Osteoblast (primary cell): ENCODE data around the gene OR1N2. TPM values are rescaled to one million over a fixed set of nuclear protein-coding genes. Genes with fewer than 3 reads are reported as not detected.
"Not testable (repeated sequence)": the region's sequence is repeated elsewhere in the genome, so short reads cannot be mapped to it uniquely, and the experiment has no call there.

ENCODE experiments used
- DNase-seq: peaks from one replicate; pipeline ENCODE4 v3.0.0; 2011; ENCODE audit warnings: low spot score, mixed read lengths; ENCODE audit not compliant: insufficient read length; ENCODE audit errors: missing footprints
- H2AFZ ChIP-seq: 2 replicates; pipeline ENCODE4 v1.6.0; 2011; ENCODE audit warnings: mild to moderate bottlenecking, low read length
- H3K27ac ChIP-seq: 2 replicates; pipeline ENCODE4 v1.5.1; 2011; ENCODE audit warnings: mild to moderate bottlenecking, low read depth, low read length, moderate library complexity
- H3K27me3 ChIP-seq: 2 replicates; pipeline ENCODE4 v1.6.0; 2012; ENCODE audit warnings: mild to moderate bottlenecking, control low read depth, inconsistent platforms, low read length, moderate library complexity; ENCODE audit not compliant: insufficient read depth
- H3K36me3 ChIP-seq: 2 replicates; pipeline ENCODE4 v1.5.1; 2011; ENCODE audit warnings: mild to moderate bottlenecking, low read length, control low read depth, moderate library complexity; ENCODE audit not compliant: insufficient read depth
- H3K4me1 ChIP-seq: 2 replicates; pipeline ENCODE4 v1.5.1; 2011; ENCODE audit warnings: mild to moderate bottlenecking, low read length, control low read depth, moderate library complexity; ENCODE audit not compliant: insufficient read depth
- H3K4me2 ChIP-seq: 2 replicates; pipeline ENCODE4 v1.6.0; 2011; ENCODE audit warnings: mild to moderate bottlenecking, low read length; ENCODE audit not compliant: insufficient read depth
- H3K4me3 ChIP-seq: fragments of 200-600 bp; sonication (generic); 3 replicates; pipeline ENCODE4 v1.5.1; 2012; ENCODE audit warnings: mild to moderate bottlenecking, low read length, inconsistent platforms; ENCODE audit not compliant: insufficient read depth
- H3K79me2 ChIP-seq: 2 replicates; pipeline ENCODE4 v1.6.0; 2012; ENCODE audit warnings: mild to moderate bottlenecking, low read length, control low read depth, inconsistent platforms; ENCODE audit not compliant: insufficient read depth
- H3K9me3 ChIP-seq: 2 replicates; pipeline ENCODE4 v1.5.1; 2011; ENCODE audit warnings: low read depth, low read length, control low read depth
- H4K20me1 ChIP-seq: 2 replicates; pipeline ENCODE4 v1.6.0; 2012; ENCODE audit warnings: mild to moderate bottlenecking, low read length, control low read depth; ENCODE audit not compliant: insufficient read depth
- total RNA-seq: library from RNA; depleted of rRNA; stranded (reverse); fragments of >200 nt; gene quantifications from 2 replicates; pipeline ENCODE4 v1.2.3, GENCODE V29; 2012
- TF ChIP-seq, protein P1 (sequence below): IDR thresholded peaks from 2 replicates; pipeline ENCODE4 v1.5.1; 2011; ENCODE audit warnings: mild to moderate bottlenecking, low read depth, low read length, moderate library complexity; ENCODE audit errors: extremely low read depth

Gene OR1N2
- total RNA-seq, 1 donor, result not detected

DNA sequence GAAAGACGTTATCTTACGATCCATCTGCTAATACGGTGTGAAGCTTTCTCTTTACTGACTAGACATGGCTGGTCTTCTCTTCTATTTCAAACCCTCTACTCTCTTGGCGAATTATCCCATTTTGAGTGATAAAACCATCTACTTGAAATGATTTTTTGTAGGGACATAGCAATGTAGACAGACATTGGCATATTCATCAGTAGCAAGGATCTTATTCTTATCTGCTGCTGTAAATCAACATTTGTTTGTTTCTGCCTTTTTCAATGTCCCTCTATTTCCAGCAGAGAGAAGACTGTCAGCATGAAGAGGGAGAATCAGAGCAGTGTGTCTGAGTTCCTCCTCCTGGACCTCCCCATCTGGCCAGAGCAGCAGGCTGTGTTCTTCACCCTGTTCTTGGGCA lies 34.1 kb upstream of the OR1N2 start, which contains the start of gene OR1J4:
Gene OR1J4 (plus strand): TSS at position 301 of the 400 bp plus-strand sequence. CDS start 0 bp downstream, at position 301.
- Histone ChIP-seq H2AFZ (no peak within 1 kb of the TSS), H3K9me3 (no peaks in the 10 kb centered on the region), H4K20me1 (no peaks in the 10 kb centered on the region), H3K4me2 (no peak within 1 kb of the TSS), H3K4me3 (no peak within 1 kb of the TSS), H3K79me2 (no peaks in the 10 kb centered on the region), H3K27ac (no peak within 1 kb of the TSS), H3K36me3 (no peaks in the 10 kb centered on the region), H3K27me3 (no peaks in the 10 kb centered on the region), H3K4me1 (no peaks in the 10 kb centered on the region)
- TF ChIP-seq, protein P1, sequence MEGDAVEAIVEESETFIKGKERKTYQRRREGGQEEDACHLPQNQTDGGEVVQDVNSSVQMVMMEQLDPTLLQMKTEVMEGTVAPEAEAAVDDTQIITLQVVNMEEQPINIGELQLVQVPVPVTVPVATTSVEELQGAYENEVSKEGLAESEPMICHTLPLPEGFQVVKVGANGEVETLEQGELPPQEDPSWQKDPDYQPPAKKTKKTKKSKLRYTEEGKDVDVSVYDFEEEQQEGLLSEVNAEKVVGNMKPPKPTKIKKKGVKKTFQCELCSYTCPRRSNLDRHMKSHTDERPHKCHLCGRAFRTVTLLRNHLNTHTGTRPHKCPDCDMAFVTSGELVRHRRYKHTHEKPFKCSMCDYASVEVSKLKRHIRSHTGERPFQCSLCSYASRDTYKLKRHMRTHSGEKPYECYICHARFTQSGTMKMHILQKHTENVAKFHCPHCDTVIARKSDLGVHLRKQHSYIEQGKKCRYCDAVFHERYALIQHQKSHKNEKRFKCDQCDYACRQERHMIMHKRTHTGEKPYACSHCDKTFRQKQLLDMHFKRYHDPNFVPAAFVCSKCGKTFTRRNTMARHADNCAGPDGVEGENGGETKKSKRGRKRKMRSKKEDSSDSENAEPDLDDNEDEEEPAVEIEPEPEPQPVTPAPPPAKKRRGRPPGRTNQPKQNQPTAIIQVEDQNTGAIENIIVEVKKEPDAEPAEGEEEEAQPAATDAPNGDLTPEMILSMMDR, result no peak
- DNase-seq, result peak; percentile 14

- no peaks in the 10 kb centered on the region for H3K4me1 ChIP-seq
- no peaks in the 10 kb centered on the region for H3K27me3 ChIP-seq
- no peak for DNase-seq
- no peaks in the 10 kb centered on the region for H3K79me2 ChIP-seq
- H3K36me3 ChIP-seq, result no peaks in the 10 kb centered on the region
- no peaks in the 10 kb centered on the region for H4K20me1 ChIP-seq
- H3K4me2 ChIP-seq, result no peak overlapping the region
- TF ChIP-seq, protein P1, result no peak
- H3K27ac ChIP-seq, result no peak overlapping the region
- H3K9me3 ChIP-seq, result no peaks in the 10 kb centered on the region
- no peak overlapping the region for H3K4me3 ChIP-seq
- H2AFZ ChIP-seq, result no peak overlapping the region
These were observed 33.5 kb upstream of the OR1N2 start for GRCh38 chr9:122519376-122519775.

- no peaks in the 10 kb centered on the region for H3K79me2 ChIP-seq
- no peaks in the 10 kb centered on the region for H3K36me3 ChIP-seq
- TF ChIP-seq, protein P1, result no peak
These were observed 26.3 kb upstream of the OR1N2 start for GRCh38 chr9:122526602-122527001.

DNA sequence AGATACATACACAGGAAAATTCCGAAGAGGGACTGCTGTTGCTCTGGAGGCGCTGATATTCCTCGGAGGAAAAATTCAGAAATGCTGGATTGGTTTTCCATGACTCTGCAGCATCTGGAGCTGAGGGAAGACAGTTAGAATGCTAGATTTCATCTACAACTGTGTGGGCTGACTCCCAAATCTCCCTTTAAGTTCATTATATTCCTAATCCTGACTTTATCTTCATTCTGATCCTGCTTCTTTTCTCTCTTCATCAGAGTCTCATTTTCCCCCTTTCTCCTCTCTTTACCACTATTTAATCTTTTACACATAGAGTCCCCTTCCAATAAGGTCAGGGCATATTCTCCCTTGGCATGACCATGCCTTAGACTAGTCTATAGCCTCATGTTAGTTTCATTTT lies 25.7 kb upstream of the OR1N2 start, which contains the start of gene OR1N1:
Gene OR1N1 (minus strand): TSS at position 101 of the 400 bp plus-strand sequence. CDS start 0 bp downstream, at position 101.
- H3K4me1 ChIP-seq, result no peaks in the 10 kb centered on the region
- no peak within 1 kb of the TSS for H3K4me3 ChIP-seq
- no peak within 1 kb of the TSS for H3K27ac ChIP-seq
- no peaks in the 10 kb centered on the region for H3K79me2 ChIP-seq
- no peak for DNase-seq
- no peaks in the 10 kb centered on the region for H3K9me3 ChIP-seq
- no peak within 1 kb of the TSS for H2AFZ ChIP-seq
- H3K4me2 ChIP-seq, result no peak within 1 kb of the TSS
- TF ChIP-seq, protein P1, result no peak
- no peaks in the 10 kb centered on the region for H4K20me1 ChIP-seq
- no peaks in the 10 kb centered on the region for H3K36me3 ChIP-seq
- no peaks in the 10 kb centered on the region for H3K27me3 ChIP-seq

More at GRCh38 chr9:122526602-122527001, 26.3 kb upstream of the OR1N2 start:
- Histone ChIP-seq H4K20me1 (no peaks in the 10 kb centered on the region), H3K4me1 (no peaks in the 10 kb centered on the region), H2AFZ (no peak overlapping the region), H3K27me3 (no peaks in the 10 kb centered on the region), H3K9me3 (no peaks in the 10 kb centered on the region), H3K4me3 (no peak overlapping the region), H3K4me2 (no peak overlapping the region), H3K27ac (no peak overlapping the region)
- DNase-seq, result no peak

DNA sequence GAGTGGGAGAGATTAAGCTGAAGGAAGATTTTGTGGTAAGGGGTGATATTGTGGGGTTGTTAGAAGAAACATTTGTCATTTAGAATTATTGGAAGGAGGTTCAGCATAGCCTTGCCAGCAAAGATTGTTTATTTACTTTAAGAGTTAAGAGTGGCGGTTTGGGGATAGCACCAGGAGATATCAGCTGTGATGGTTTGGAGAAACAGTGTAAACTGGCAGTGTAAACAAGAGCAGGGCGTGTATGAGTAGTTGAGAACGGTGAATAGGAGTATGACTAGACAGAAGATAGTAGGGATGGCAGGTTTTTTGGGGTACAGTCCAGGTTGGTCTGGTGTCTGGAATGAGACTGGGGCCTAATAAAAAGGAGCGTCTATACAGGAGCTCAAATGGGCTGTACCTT lies 21.8 kb upstream of the OR1N2 start:
- H3K4me3 ChIP-seq, H3K4me1 ChIP-seq, H3K36me3 ChIP-seq, H3K27me3 ChIP-seq, H2AFZ ChIP-seq, H3K9me3 ChIP-seq, H3K79me2 ChIP-seq, DNase-seq, H4K20me1 ChIP-seq, H3K4me2 ChIP-seq, H3K27ac ChIP-seq: not testable (repeated sequence)
